Measurements from ENCODE around the gene KIF20B. TPM values are rescaled to one million over a fixed set of nuclear protein-coding genes. Genes with fewer than 3 reads are reported as not detected.

The KIF20B gene
- 2.5 TPM for total RNA-seq

- no peaks in the 10 kb centered on the region for H3K36me3 ChIP-seq
- DNase-seq (ENCODE audit: extremely low spot score in 2 of 2), result peak; percentile 94 to 97
- H3K4me1 ChIP-seq, result peaks cover 16% of the 10 kb centered on the region
- no peaks in the 10 kb centered on the region for H3K27me3 ChIP-seq
- peak within 1 kb of the TSS; percentile 66 for H3K27ac ChIP-seq
- TF ChIP-seq CTCF (IDR thresholded peaks at IDR 0.05) (peak in 2 of 3 experiments; percentile 15 to 48), POLR2AphosphoS5 (IDR thresholded peaks at IDR 0.05; ENCODE audit: insufficient read depth in 1 of 2, low read depth in 1 of 2) (peak; percentile 84 to 92), POLR2A (IDR thresholded peaks at IDR 0.05) (peak in 1 of 2 donors; percentile 37)
- H3K4me3 ChIP-seq, result peak within 1 kb of the TSS; percentile 61 to 62
- H3K9me3 ChIP-seq, result no peaks in the 10 kb centered on the region
- intact Hi-C loops (cut with DNase I), result no loop called here
These were observed at the start of gene KIF20B for GRCh38 chr10:89701242-89702120. Gene KIF20B (plus strand): TSS chr10:89701590. CDS start chr10:89705295, 3,705 bp downstream.

GRCh38 chr10:89651916-89652573, 49.3 kb upstream of the KIF20B start:
- DNase-seq (ENCODE audit: extremely low spot score in 2 of 2), result no peak
- Histone ChIP-seq H3K27ac (no peak overlapping the region), H3K9me3 (peaks cover 2% of the 10 kb centered on the region), H3K4me1 (no peaks in the 10 kb centered on the region), H3K4me3 (no peak overlapping the region), H3K36me3 (no peaks in the 10 kb centered on the region), H3K27me3 (no peaks in the 10 kb centered on the region)
- TF ChIP-seq POLR2AphosphoS5 (IDR thresholded peaks at IDR 0.05; ENCODE audit: insufficient read depth in 1 of 2, low read depth in 1 of 2) (no peak), CTCF (IDR thresholded peaks at IDR 0.05) (no peak)
- intact Hi-C loops (cut with DNase I), result no loop called here

- TF ChIP-seq CTCF (IDR thresholded peaks at IDR 0.05) (no peak), POLR2A (IDR thresholded peaks at IDR 0.05) (no peak), POLR2AphosphoS5 (IDR thresholded peaks at IDR 0.05; ENCODE audit: insufficient read depth in 1 of 2, low read depth in 1 of 2) (no peak)
- Histone ChIP-seq H3K9me3 (peaks cover 2% of the 10 kb centered on the region), H3K36me3 (no peaks in the 10 kb centered on the region), H3K4me1 (no peaks in the 10 kb centered on the region), H3K4me3 (no peak overlapping the region), H3K27ac (no peak overlapping the region), H3K27me3 (no peaks in the 10 kb centered on the region)
- DNase-seq (ENCODE audit: extremely low spot score in 2 of 2), result no peak
- intact Hi-C loops (cut with DNase I), result no loop called here
These were observed 48.5 kb upstream of the KIF20B start for GRCh38 chr10:89652806-89653370.

- no peaks in the 10 kb centered on the region for H3K27me3 ChIP-seq
- TF ChIP-seq POLR2AphosphoS5 (IDR thresholded peaks at IDR 0.05; ENCODE audit: insufficient read depth in 1 of 2, low read depth in 1 of 2), result no peak
- TF ChIP-seq CTCF (IDR thresholded peaks at IDR 0.05), result no peak
- TF ChIP-seq POLR2A (IDR thresholded peaks at IDR 0.05), result no peak
- no peaks in the 10 kb centered on the region for H3K4me1 ChIP-seq
- no peaks in the 10 kb centered on the region for H3K36me3 ChIP-seq
- intact Hi-C loops (cut with DNase I), result no loop called here
- H3K4me3 ChIP-seq, result no peak overlapping the region
- peaks cover 2% of the 10 kb centered on the region for H3K9me3 ChIP-seq
- no peak overlapping the region for H3K27ac ChIP-seq
- no peak for DNase-seq (ENCODE audit: extremely low spot score in 2 of 2)
These were observed 48.0 kb upstream of the KIF20B start for GRCh38 chr10:89653410-89653869.
